Cardiac fibroblast (primary cell): ENCODE results near the gene CNIH1.

Experiments
- DNase-seq, 2 donors: peaks; one replicate each; pipeline versions ENCODE4 v3.0.0 to v3.0.0-alpha.2; 2010; ENCODE audit warnings: low read depth in 2 of 2
- H3K4me3 ChIP-seq, 2 donors: replicated peaks in 1 of 2; 1 replicate in 1 of 2; 2 replicates in 1 of 2; pipeline ENCODE4 v1.5.1; 2011; ENCODE audit warnings: low read depth in 2 of 2, low read length in 2 of 2, mild to moderate bottlenecking in 2 of 2, moderate library complexity in 1 of 2
- TF ChIP-seq, protein P1 (sequence below): IDR thresholded peaks from one replicate; pipeline ENCODE4 v1.5.1; 2011; ENCODE audit warnings: low read depth, mild to moderate bottlenecking, low read length, inconsistent platforms

Gene CNIH1

DNA sequence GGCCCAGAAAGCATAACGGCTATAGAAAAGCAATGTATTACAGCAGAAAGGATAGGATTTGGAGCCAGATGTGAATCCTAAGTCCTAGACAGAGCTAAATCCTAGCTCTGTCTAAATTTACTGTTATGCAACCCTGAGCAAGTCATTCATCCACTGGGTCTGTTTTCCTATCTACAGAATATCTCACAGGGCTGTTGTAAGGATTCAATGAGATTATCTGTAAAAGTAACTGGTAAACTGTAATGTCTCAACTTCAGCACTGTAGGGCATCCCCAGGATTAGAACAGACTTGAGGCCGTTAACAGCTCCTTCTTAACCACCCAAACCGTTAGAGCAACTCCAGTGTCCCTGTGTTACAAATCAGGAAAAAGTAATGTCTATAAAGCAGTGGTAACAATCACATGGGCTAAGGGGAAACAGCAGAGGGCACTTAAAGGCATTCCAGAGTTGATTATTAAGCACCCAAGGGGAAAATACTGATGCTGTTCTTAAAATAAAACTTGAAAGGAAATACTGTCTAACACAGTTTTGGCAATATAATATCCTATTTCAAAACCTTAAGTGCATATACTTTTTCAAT lies 37.6 kb upstream of the CNIH1 start:
- peak; percentile 23 to 33 for DNase-seq
- no peak overlapping the region for H3K4me3 ChIP-seq
- TF ChIP-seq, protein P1, sequence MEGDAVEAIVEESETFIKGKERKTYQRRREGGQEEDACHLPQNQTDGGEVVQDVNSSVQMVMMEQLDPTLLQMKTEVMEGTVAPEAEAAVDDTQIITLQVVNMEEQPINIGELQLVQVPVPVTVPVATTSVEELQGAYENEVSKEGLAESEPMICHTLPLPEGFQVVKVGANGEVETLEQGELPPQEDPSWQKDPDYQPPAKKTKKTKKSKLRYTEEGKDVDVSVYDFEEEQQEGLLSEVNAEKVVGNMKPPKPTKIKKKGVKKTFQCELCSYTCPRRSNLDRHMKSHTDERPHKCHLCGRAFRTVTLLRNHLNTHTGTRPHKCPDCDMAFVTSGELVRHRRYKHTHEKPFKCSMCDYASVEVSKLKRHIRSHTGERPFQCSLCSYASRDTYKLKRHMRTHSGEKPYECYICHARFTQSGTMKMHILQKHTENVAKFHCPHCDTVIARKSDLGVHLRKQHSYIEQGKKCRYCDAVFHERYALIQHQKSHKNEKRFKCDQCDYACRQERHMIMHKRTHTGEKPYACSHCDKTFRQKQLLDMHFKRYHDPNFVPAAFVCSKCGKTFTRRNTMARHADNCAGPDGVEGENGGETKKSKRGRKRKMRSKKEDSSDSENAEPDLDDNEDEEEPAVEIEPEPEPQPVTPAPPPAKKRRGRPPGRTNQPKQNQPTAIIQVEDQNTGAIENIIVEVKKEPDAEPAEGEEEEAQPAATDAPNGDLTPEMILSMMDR = no peak

DNA sequence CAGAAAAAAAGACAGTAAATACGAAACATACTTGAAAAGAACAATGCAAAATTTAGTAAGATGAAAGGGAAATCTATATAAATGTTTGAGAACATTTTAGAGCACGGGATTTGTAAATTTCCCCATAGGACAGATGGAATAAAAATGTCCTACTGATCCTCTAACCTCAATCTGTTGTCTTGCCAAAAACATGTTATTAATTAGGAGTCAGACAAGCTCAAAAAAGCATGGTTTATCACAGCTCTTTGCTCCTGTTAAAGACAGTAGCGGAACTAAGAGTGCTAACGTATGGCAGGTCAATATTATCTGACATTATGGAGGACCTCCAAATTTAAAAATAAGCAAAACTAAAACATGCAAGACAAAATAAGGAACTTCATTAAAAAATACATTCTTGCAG lies 34.7 kb upstream of the CNIH1 start:
- no peak for DNase-seq
- no peak overlapping the region for H3K4me3 ChIP-seq
- TF ChIP-seq, protein P1 = no peak

DNA sequence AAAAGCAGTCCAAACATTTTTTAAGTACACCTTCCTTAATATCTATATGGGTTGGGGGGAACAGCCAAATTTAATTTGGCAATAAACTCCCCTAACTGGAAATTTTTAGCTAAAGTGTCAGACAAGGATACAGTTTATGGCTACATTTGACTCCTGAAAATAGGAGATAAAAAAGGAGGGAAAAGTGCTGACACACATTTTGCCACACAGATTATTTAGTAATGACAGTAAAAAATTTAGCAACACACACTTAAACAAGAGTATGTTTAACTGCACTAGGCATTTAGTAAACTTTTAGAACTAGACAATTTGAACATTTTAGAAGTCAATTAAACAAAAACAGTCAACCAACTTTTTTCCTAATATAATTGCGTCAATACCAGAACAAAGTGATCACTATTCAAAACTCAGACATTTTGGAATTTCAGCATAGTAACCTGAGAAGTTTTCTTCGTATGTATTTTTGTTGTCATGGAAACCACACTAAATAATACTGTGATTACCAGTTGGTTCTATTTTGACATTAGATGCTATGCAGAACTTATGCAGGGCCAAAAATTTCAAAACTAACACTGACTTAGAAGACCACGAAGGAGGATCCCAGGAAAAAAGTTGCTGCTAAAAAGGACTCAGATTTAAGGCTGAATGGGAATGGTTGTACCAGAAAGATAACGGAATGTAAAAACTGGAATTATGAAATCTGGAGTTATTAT lies 34.2 kb upstream of the CNIH1 start:
- peak; percentile 33 to 64 for DNase-seq
- TF ChIP-seq, protein P1 = no peak
- H3K4me3 ChIP-seq = no peak overlapping the region

DNA sequence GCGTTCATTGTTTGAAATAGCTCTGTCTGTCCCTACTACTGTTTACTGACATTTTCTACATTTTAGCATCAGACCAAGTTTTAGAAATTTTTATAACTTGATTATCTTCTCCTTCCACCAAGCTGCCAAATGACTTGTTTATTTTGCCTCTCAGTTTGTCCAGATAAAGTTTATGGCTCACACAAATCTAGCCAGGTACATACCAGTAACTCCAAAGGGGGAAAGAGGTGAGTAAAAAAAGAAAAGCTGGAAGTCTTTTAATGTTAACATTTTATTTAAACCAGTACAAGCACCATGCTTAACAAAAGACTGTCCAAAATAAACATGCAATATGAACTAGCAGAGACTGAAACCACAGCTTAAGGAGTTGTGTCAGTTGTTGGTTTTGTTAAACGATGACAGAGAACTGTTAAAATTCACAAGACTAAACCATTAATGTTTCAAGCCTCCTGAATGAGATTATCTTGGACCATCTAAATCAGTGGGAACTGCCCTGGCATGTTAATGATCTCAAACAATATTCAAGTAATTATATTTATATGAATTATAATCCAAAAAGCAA lies 33.1 kb upstream of the CNIH1 start:
- TF ChIP-seq, protein P1 = no peak
- H3K4me3 ChIP-seq = no peak overlapping the region
- DNase-seq = no peak

DNA sequence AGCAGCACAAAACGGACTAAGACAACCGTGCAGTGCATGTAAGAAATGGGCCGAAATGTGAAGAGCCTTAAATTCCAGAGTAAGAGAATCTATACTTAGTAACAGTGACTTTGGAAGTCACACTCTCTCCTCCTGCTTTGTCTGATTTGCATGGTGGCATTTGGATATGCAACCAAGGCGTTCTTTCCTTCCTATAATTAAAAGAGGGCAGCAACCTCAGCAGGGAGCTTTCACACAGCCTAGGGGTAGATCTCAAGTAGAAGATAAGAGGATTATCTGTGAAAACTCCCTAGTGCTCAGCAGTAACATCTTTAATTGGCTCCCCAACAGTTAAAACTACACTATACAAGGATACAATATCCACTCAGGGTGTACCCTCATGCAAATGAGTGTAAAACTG lies 31.1 kb upstream of the CNIH1 start:
- no peak overlapping the region for H3K4me3 ChIP-seq
- TF ChIP-seq, protein P1 = no peak

DNA sequence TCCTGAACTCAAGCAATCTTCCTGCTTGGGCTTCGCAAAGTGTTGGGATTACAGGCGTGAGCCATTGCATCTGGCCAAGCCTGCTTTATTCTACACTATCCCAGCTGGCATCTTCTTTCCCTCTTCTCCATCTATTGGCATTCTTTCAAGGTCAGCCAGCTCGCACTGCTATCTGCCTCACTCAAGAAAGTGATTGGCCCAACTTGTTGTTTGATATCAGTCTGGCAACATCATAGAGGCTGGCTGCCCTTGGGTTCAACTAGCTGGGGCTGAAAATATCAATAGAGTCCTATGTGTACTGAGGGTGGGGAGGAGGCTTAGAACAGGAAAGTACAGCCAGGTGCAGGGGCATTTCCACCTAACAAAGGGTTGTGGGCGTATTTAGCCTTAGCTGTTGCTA lies 30.5 kb upstream of the CNIH1 start:
- H3K4me3 ChIP-seq = no peak overlapping the region
- DNase-seq = no peak
- TF ChIP-seq, protein P1 = no peak

More for the DNA sequence above, 31.1 kb upstream of the CNIH1 start:
- no peak for DNase-seq
